Measurements from ENCODE around the gene PKNOX2.

The PKNOX2 gene

GRCh38 chr11:125177543-125177942, 13.0 kb downstream of the PKNOX2 start:
- no peak overlapping the region for H3K27ac ChIP-seq
- no peaks in the 10 kb centered on the region for H3K36me3 ChIP-seq
- H3K9me3 ChIP-seq: no peaks in the 10 kb centered on the region
- H3K4me1 ChIP-seq (ENCODE audit: control insufficient read depth in 1 of 2, insufficient read depth in 1 of 2, low read depth in 1 of 2, low read length in 1 of 2): no peaks in the 10 kb centered on the region
- H3K4me3 ChIP-seq (ENCODE audit: low read depth in 1 of 2, low read length in 1 of 2): no peak overlapping the region
- H3K27me3 ChIP-seq: peaks cover 85% of the 10 kb centered on the region
- TF ChIP-seq CTCF (IDR thresholded peaks at IDR 0.05): no peak

GRCh38 chr11:125179346-125179745, 14.8 kb downstream of the PKNOX2 start:
- peaks cover 75% of the 10 kb centered on the region for H3K27me3 ChIP-seq
- no peak overlapping the region for H3K27ac ChIP-seq
- no peaks in the 10 kb centered on the region for H3K36me3 ChIP-seq
- no peaks in the 10 kb centered on the region for H3K9me3 ChIP-seq
- H3K4me1 ChIP-seq (ENCODE audit: control insufficient read depth in 1 of 2, insufficient read depth in 1 of 2, low read depth in 1 of 2, low read length in 1 of 2): no peaks in the 10 kb centered on the region
- no peak overlapping the region for H3K4me3 ChIP-seq (ENCODE audit: low read depth in 1 of 2, low read length in 1 of 2)
- TF ChIP-seq CTCF (IDR thresholded peaks at IDR 0.05): no peak

GRCh38 chr11:125179895-125180294, 15.3 kb downstream of the PKNOX2 start:
- no peaks in the 10 kb centered on the region for H3K4me1 ChIP-seq (ENCODE audit: control insufficient read depth in 1 of 2, insufficient read depth in 1 of 2, low read depth in 1 of 2, low read length in 1 of 2)
- peaks cover 75% of the 10 kb centered on the region for H3K27me3 ChIP-seq
- no peak overlapping the region for H3K27ac ChIP-seq
- H3K4me3 ChIP-seq (ENCODE audit: low read depth in 1 of 2, low read length in 1 of 2): no peak overlapping the region
- no peaks in the 10 kb centered on the region for H3K36me3 ChIP-seq
- H3K9me3 ChIP-seq: no peaks in the 10 kb centered on the region
- TF ChIP-seq CTCF (IDR thresholded peaks at IDR 0.05): no peak

GRCh38 chr11:125180413-125181305, 16.1 kb downstream of the PKNOX2 start:
- Histone ChIP-seq H3K27me3 (peaks cover 75% of the 10 kb centered on the region), H3K4me3 (ENCODE audit: low read depth in 1 of 2, low read length in 1 of 2) (no peak overlapping the region)

GRCh38 chr11:125182573-125182972, 18.0 kb downstream of the PKNOX2 start:
- H3K4me3 ChIP-seq (ENCODE audit: low read depth in 1 of 2, low read length in 1 of 2): no peak overlapping the region
- no peak for TF ChIP-seq CTCF (IDR thresholded peaks at IDR 0.05)
- no peaks in the 10 kb centered on the region for H3K4me1 ChIP-seq (ENCODE audit: control insufficient read depth in 1 of 2, insufficient read depth in 1 of 2, low read depth in 1 of 2, low read length in 1 of 2)
- H3K36me3 ChIP-seq: no peaks in the 10 kb centered on the region
- peaks cover 71% of the 10 kb centered on the region for H3K27me3 ChIP-seq
- no peak overlapping the region for H3K27ac ChIP-seq
- H3K9me3 ChIP-seq: no peaks in the 10 kb centered on the region

More at GRCh38 chr11:125180413-125181305, 16.1 kb downstream of the PKNOX2 start:
- Histone ChIP-seq H3K9me3 (no peaks in the 10 kb centered on the region), H3K27ac (no peak overlapping the region), H3K4me1 (ENCODE audit: control insufficient read depth in 1 of 2, insufficient read depth in 1 of 2, low read depth in 1 of 2, low read length in 1 of 2) (no peaks in the 10 kb centered on the region), H3K36me3 (no peaks in the 10 kb centered on the region)
- no peak for TF ChIP-seq CTCF (IDR thresholded peaks at IDR 0.05)
